Activated naive CD8-positive, alpha-beta T cell treated with anti-CD3 and anti-CD28 coated beads for 36 hours (primary cell): ENCODE data around the gene HSD17B12. TPM values are rescaled to one million over a fixed set of nuclear protein-coding genes. Genes with fewer than 3 reads are reported as not detected.

Experiments
- total RNA-seq, 2 experiments: library from RNA; stranded (reverse); gene quantifications; one replicate each; pipeline ENCODE4 v1.2.3, GENCODE V29; 2021

HSD17B12 gene
- total RNA-seq, 2 experiments from 2014 or later: 54.2 to 56.0 TPM

Other genes starting within 250 kb of the HSD17B12 start
- gene ALKBH3, start 200.1 kb downstream of the HSD17B12 start, total RNA-seq: 10 to 100 TPM; 50.8 to 53.3 TPM